HG03196 (cell line): ENCODE measurements around the gene ALPK1.
"Not testable (repeated sequence)": the region's sequence is repeated elsewhere in the genome, so short reads cannot be mapped to it uniquely, and the experiment has no call there.

Source experiments
- ATAC-seq: cut with Tn5 transposase; IDR thresholded peaks from one replicate; pipeline ENCODE4 v1.9.1; 2021; ENCODE audit not compliant: unreplicated experiment

Gene ALPK1

GRCh38 chr4:112448306-112449132 lies 151.3 kb downstream of the ALPK1 start:
- ATAC-seq = no peak

- no peak for ATAC-seq
These were observed 152.5 kb downstream of the ALPK1 start for GRCh38 chr4:112449708-112450107.

GRCh38 chr4:112451104-112451503 lies 153.9 kb downstream of the ALPK1 start:
- ATAC-seq = no peak

- no peak for ATAC-seq
These were observed 154.7 kb downstream of the ALPK1 start for GRCh38 chr4:112451831-112452230.

GRCh38 chr4:112453321-112453720 lies 156.2 kb downstream of the ALPK1 start:
- no peak for ATAC-seq

GRCh38 chr4:112472318-112472717 lies 175.1 kb downstream of the ALPK1 start:
- no peak for ATAC-seq

- ATAC-seq = no peak
These were observed 176.8 kb downstream of the ALPK1 start for GRCh38 chr4:112473985-112474384.

- ATAC-seq = no peak
These were observed 188.8 kb downstream of the ALPK1 start for GRCh38 chr4:112485930-112486329.

GRCh38 chr4:112490808-112491207 lies 193.6 kb downstream of the ALPK1 start:
- ATAC-seq = not testable (repeated sequence)
